Spleen (tissue), 11 donors: ENCODE measurements around the gene ASB13. TPM values are rescaled to one million over a fixed set of nuclear protein-coding genes. Genes with fewer than 3 reads are reported as not detected.
A peak's percentile ranks its signal among the peaks of the same experiment; 100 is the strongest.

Source experiments
- DNase-seq: peaks from one replicate; pipeline ENCODE4 v3.0.0-alpha.2; 2020
- H3K27ac ChIP-seq, 8 donors: fragments of 200-600 bp; sonication (generic) in 7 of 8; 1 replicate in 4 of 8; 2 replicates in 4 of 8; pipeline versions ENCODE4 v1.5.0 to v1.8.0; 2016 to 2021; ENCODE audit warnings: inconsistent platforms in 4 of 8, mild to moderate bottlenecking in 4 of 8, moderate library complexity in 1 of 8
- H3K27me3 ChIP-seq, 7 donors: fragments of 200-600 bp; sonication (generic) in 6 of 7; replicated peaks in 1 of 7; 1 replicate in 4 of 7; 2 replicates in 3 of 7; pipeline versions ENCODE4 v1.5.0 to v1.8.0; 2016 to 2021; ENCODE audit warnings: inconsistent platforms in 3 of 7, mild to moderate bottlenecking in 1 of 7
- H3K36me3 ChIP-seq, 6 donors: fragments of 200-600 bp; sonication (generic) in 5 of 6; 1 replicate in 4 of 6; 2 replicates in 2 of 6; pipeline versions ENCODE4 v1.5.0 to v1.8.0; 2016 to 2021; ENCODE audit warnings: inconsistent platforms in 2 of 6
- H3K4me1 ChIP-seq, 6 donors: fragments of 200-600 bp; sonication (generic) in 5 of 6; 1 replicate in 3 of 6; 2 replicates in 3 of 6; pipeline versions ENCODE4 v1.5.0 to v1.8.0; 2016 to 2021; ENCODE audit warnings: inconsistent platforms in 3 of 6
- H3K4me3 ChIP-seq, 8 donors: fragments of 200-600 bp; sonication (generic) in 7 of 8; 1 replicate in 4 of 8; 2 replicates in 4 of 8; pipeline versions ENCODE4 v1.5.0 to v1.8.0; 2016 to 2021; ENCODE audit warnings: inconsistent platforms in 4 of 8, mild to moderate bottlenecking in 4 of 8, moderate library complexity in 2 of 8
- H3K9me3 ChIP-seq, 8 donors: fragments of 200-600 bp; sonication (generic) in 7 of 8; 1 replicate in 4 of 8; 2 replicates in 4 of 8; pipeline versions ENCODE4 v1.5.0 to v1.8.0; 2016 to 2021; ENCODE audit warnings: inconsistent platforms in 4 of 8
- CTCF ChIP-seq, 11 experiments: fragments of 200-600 bp in 7 of 11; fragments of 450-650 bp in 4 of 11; sonication (generic) in 4 of 11; IDR thresholded peaks in 8 of 11; conservative IDR thresholded peaks in 3 of 11; 1 replicate in 7 of 11; 2 replicates in 4 of 11; pipeline versions ENCODE4 v1.4.0 to v1.8.0; 2016 to 2021; ENCODE audit warnings: antibody characterized with exemption in 11 of 11, inconsistent platforms in 4 of 11, mild to moderate bottlenecking in 1 of 11
- POLR2A ChIP-seq, 3 donors: fragments of 450-650 bp; IDR thresholded peaks; one replicate each; pipeline ENCODE4 v1.5.1; 2017; ENCODE audit warnings: antibody characterized with exemption in 3 of 3, mild to moderate bottlenecking in 1 of 3
- POLR2AphosphoS5 ChIP-seq, 3 donors: sonication (generic); formaldehyde crosslinking; IDR thresholded peaks; one replicate each; pipeline ENCODE4 v1.5.1; 2017; ENCODE audit warnings: antibody characterized with exemption in 3 of 3
- whole genome bisulfite sequencing, 5 donors: extraction: QIAGEN DNeasy Blood & Tissue Kit in 3 of 5; methylation state at CpG; one replicate each; pipeline versions ENCODE4 v1.1.5 to v1.1.7; 2013 to 2018; 5-methylcytosine and 5-hydroxymethylcytosine counted together
- intact Hi-C: fragments of 100-400 bp; cut with DNase I; formaldehyde crosslinking; loops from one replicate; pipeline ENCODE4 v1.15.0; 2023; ENCODE audit warnings: low total_unique reads
- polyA plus RNA-seq, 3 donors: library from polyadenylated mRNA; stranded (reverse); fragments of 200-250 nt; gene quantifications; one replicate each; pipeline ENCODE4 v1.2.1, GENCODE V29; 2013
- total RNA-seq, 7 donors: library from RNA; depleted of rRNA in 3 of 7; stranded (reverse); fragments of >200 nt in 3 of 7; fragmentation: NEBNext Ultra II Directional in 4 of 7; extraction: Animal tissue kit (Norgen Biotek cat#: 25700) in 4 of 7; gene quantifications; one replicate each; pipeline versions ENCODE4 v1.1.0 to v1.2.1, GENCODE V29; 2016 to 2021
- donor health status: healthy with polysubstance abuse.
- donor health status: DM: no; HTN: no; CAD: no; lungs with moderate emphysema.
- donor health status: DM: no; HTN: no; CAD: no.
- donor health status: Bipolar disorder and iron deficiency.
- donor health status: healthy.
- donor health status: DM: no; HTN: no; CAD: no.
- donor health status: DM: yes; HTN: yes; CAD: no.

The ASB13 gene
- total and polyA plus RNA-seq, 10 donors: 17.0 to 29.6 (median 21.8) TPM

- intact Hi-C loops: no loop called here
- Histone ChIP-seq H3K36me3 (no peaks in the 10 kb centered on the region), H3K27me3 (peaks cover 0 to 15% (median 0%) of the 10 kb centered on the region in 7 donors), H3K4me1 (no peaks in the 10 kb centered on the region), H3K27ac (no peak overlapping the region), H3K4me3 (no peak overlapping the region), H3K9me3 (no peaks in the 10 kb centered on the region)
- DNase-seq: no peak
- 67 to 90% (median 82%) methylated on average over 11 of the region's 11 CpGs for WGBS, 5 donors
- TF ChIP-seq POLR2AphosphoS5 (IDR thresholded peaks at IDR 0.05) (no peak), POLR2A (IDR thresholded peaks at IDR 0.05) (no peak), CTCF (IDR thresholded peaks at IDR 0.05 in 8 of 11, conservative IDR thresholded peaks at IDR 0.05 in 3 of 11) (no peak)
These were observed 56.3 kb downstream of the ASB13 start for GRCh38 chr10:5609952-5610616.

GRCh38 chr10:5608608-5609220 lies 57.7 kb downstream of the ASB13 start:
- WGBS, 5 donors: 64 to 82% (median 77%) methylated on average over 12 of the region's 12 CpGs
- Histone ChIP-seq H3K9me3 (no peaks in the 10 kb centered on the region), H3K4me3 (no peak overlapping the region), H3K4me1 (no peaks in the 10 kb centered on the region), H3K36me3 (no peaks in the 10 kb centered on the region), H3K27ac (peak overlapping the region in 4 of 8 donors; percentile 20 to 46 (median 39)), H3K27me3 (peaks cover 0 to 15% (median 0%) of the 10 kb centered on the region in 7 donors)
- TF ChIP-seq POLR2AphosphoS5 (IDR thresholded peaks at IDR 0.05) (peak in 1 of 3 donors; percentile 13), POLR2A (IDR thresholded peaks at IDR 0.05) (no peak)
- intact Hi-C loops: no loop called here
- no peak for DNase-seq

DNA sequence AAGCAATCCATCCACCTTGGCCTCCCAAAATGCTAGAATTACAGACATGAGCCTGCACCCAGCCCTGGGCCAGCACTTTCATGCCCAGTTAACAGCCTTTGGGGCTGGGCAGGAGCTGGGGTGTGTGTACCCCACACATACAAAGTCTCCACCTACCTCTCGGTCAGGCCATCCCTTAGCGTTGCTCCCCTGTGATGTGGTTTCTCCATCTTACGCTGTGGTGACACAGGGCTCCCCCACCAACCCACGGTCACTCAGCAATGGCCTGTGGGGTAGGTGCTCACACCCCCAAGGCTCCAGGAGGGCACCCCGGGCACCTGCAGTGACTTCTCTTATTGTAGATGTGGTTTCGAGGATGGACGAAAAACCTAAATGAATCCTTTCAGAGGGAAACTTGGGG lies 58.8 kb downstream of the ASB13 start:
- Histone ChIP-seq H3K27me3 (peaks cover 0 to 15% (median 0%) of the 10 kb centered on the region in 7 donors), H3K4me3 (no peak overlapping the region), H3K36me3 (no peaks in the 10 kb centered on the region), H3K27ac (no peak overlapping the region), H3K9me3 (peaks cover 0 to 9% (median 7%) of the 10 kb centered on the region in 8 donors), H3K4me1 (no peaks in the 10 kb centered on the region)
- TF ChIP-seq POLR2AphosphoS5 (IDR thresholded peaks at IDR 0.05): no peak
- TF ChIP-seq POLR2A (IDR thresholded peaks at IDR 0.05): no peak
- TF ChIP-seq CTCF (IDR thresholded peaks at IDR 0.05 in 8 of 11, conservative IDR thresholded peaks at IDR 0.05 in 3 of 11): no peak
- intact Hi-C loops: no loop called here
- 64 to 81% (median 80%) methylated on average over 7 of the region's 7 CpGs for WGBS, 5 donors
- DNase-seq: no peak

- peaks cover 0 to 9% (median 7%) of the 10 kb centered on the region in 8 donors for H3K9me3 ChIP-seq
- H3K27ac ChIP-seq: no peak overlapping the region
- 35 to 61% (median 40%) methylated on average over 10 of the region's 10 CpGs for WGBS, 5 donors
- no peak for TF ChIP-seq POLR2AphosphoS5 (IDR thresholded peaks at IDR 0.05)
- no peak overlapping the region for H3K4me3 ChIP-seq
- intact Hi-C loops: no loop called here
- H3K4me1 ChIP-seq: no peaks in the 10 kb centered on the region
- DNase-seq: no peak
- peaks cover 0 to 15% (median 0%) of the 10 kb centered on the region in 7 donors for H3K27me3 ChIP-seq
- no peaks in the 10 kb centered on the region for H3K36me3 ChIP-seq
These were observed 59.5 kb downstream of the ASB13 start for GRCh38 chr10:5606864-5607263.

DNA sequence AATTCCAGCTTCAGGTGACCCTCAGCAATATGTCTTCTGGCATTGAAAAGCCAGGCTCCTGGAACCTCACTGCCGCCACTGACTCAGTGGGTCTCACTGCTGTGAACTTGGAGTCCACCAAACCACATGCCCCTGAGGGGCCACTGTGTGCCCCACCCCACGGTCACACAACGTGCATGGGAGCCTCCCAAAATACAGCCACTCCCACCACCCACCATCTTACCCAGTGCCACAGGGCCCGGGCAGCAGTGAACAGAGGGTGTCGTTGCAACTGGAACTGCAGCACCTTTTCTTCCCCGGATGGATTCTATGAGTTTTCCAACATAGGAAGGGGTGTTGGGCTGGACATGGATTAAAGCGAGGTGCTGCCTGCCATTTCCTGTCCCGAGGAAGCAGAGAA lies 60.1 kb downstream of the ASB13 start:
- WGBS, 5 donors: 77 to 87% (median 78%) methylated on average over 2 to 8 of the region's 8 CpGs
- no peak for TF ChIP-seq POLR2AphosphoS5 (IDR thresholded peaks at IDR 0.05)
- no peak for TF ChIP-seq POLR2A (IDR thresholded peaks at IDR 0.05)
- TF ChIP-seq CTCF (IDR thresholded peaks at IDR 0.05 in 8 of 11, conservative IDR thresholded peaks at IDR 0.05 in 3 of 11): no peak
- DNase-seq: peak; percentile 56

More for the DNA sequence above, 60.1 kb downstream of the ASB13 start:
- H3K27ac ChIP-seq: no peak overlapping the region
- intact Hi-C loops: no loop called here
- no peak overlapping the region for H3K4me3 ChIP-seq
- H3K4me1 ChIP-seq: no peaks in the 10 kb centered on the region
- H3K36me3 ChIP-seq: no peaks in the 10 kb centered on the region
- H3K27me3 ChIP-seq: peaks cover 0 to 15% (median 0%) of the 10 kb centered on the region in 7 donors
- peaks cover 0 to 9% (median 7%) of the 10 kb centered on the region in 8 donors for H3K9me3 ChIP-seq
